GM19438 (cell line): ENCODE measurements around the gene CDH24.

Source experiments
- ATAC-seq: cut with Tn5 transposase; IDR thresholded peaks from one replicate; pipeline ENCODE4 v1.9.1; 2021; ENCODE audit warnings: low read depth; ENCODE audit not compliant: unreplicated experiment

The CDH24 gene, protein sequence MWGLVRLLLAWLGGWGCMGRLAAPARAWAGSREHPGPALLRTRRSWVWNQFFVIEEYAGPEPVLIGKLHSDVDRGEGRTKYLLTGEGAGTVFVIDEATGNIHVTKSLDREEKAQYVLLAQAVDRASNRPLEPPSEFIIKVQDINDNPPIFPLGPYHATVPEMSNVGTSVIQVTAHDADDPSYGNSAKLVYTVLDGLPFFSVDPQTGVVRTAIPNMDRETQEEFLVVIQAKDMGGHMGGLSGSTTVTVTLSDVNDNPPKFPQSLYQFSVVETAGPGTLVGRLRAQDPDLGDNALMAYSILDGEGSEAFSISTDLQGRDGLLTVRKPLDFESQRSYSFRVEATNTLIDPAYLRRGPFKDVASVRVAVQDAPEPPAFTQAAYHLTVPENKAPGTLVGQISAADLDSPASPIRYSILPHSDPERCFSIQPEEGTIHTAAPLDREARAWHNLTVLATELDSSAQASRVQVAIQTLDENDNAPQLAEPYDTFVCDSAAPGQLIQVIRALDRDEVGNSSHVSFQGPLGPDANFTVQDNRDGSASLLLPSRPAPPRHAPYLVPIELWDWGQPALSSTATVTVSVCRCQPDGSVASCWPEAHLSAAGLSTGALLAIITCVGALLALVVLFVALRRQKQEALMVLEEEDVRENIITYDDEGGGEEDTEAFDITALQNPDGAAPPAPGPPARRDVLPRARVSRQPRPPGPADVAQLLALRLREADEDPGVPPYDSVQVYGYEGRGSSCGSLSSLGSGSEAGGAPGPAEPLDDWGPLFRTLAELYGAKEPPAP

DNA sequence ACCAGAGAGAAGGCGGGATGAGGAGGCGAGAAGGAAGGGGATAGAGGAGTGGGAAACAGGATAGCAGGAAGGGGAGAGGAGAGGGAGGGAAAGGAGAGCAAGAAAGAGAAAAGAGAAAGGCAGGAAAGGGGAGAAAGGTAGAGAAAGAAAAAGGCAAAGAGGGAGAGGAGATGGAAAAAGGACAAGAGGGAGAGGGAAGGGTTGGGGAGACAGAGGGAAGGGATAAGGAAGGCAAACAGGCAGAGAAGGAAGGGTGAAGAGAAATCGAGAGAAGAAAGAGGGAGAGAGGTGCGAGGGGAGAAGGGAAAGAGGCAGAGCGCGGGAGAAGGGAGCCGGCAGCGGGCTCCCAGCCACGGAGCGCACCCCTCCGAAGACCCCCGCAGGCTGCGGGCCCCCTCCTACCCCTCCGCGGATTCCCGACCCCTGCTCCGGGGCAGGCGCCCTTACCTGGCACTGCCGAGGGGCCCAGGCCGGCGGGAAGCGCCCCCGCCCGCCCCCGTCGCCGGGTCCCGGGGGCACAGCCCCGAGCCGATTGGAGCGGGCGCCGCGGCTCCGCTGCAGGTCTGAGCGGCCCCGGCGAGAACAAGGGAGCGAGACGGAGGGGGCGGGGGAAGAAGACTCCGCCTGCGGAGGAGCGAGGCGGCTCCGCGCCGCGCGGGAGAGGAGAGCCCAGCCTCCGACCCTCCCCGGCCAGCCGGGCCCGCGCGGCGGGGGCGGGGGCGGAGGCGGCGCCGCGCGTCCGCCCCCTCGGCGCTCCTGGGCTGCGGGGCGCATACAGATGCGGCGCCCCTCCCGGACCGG, at the start of gene CDH24:
Gene CDH24 (minus strand): TSS at position 565 of the 801 bp plus-strand sequence. CDS start 1,787 bp downstream, outside the sequence.
- ATAC-seq = peak; percentile 54

DNA sequence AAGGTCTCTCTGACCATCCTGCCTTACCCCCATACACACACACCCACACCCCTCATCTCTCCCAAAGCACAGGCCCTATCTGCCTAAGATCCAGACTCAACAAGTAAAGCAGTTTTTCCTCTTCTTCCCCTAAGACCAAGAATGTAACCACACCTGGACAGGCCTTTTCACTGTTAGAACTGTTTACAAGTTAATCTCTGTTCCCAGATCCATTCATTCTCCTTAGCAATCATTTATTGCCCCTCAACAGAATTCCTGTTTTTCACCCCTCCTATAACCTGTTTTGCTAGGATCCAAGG, 49.4 kb upstream of the CDH24 start:
- ATAC-seq = no peak

DNA sequence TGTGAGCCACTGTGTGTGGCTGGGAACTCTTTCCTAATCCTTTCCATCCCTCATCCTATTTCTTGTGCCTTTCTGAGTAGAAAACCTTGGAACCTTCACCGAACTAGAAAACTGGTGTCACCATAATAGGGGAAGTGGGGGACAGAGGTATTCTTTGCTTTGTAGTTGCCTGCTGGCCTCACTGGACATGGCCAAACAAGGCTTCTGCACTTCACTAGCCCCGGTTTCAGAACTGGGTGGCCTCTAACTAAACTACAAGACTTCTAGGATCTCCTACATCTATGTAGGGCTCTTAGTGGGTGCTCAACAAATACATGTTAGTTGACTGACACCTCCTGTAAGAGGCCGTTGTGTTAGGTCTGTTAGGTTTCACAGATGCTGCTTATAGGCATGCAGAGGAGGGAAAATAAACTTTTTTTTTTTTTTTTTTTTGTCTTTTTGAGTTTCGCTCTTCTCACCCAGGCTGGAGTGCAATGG, 48.1 kb upstream of the CDH24 start:
- no peak for ATAC-seq

DNA sequence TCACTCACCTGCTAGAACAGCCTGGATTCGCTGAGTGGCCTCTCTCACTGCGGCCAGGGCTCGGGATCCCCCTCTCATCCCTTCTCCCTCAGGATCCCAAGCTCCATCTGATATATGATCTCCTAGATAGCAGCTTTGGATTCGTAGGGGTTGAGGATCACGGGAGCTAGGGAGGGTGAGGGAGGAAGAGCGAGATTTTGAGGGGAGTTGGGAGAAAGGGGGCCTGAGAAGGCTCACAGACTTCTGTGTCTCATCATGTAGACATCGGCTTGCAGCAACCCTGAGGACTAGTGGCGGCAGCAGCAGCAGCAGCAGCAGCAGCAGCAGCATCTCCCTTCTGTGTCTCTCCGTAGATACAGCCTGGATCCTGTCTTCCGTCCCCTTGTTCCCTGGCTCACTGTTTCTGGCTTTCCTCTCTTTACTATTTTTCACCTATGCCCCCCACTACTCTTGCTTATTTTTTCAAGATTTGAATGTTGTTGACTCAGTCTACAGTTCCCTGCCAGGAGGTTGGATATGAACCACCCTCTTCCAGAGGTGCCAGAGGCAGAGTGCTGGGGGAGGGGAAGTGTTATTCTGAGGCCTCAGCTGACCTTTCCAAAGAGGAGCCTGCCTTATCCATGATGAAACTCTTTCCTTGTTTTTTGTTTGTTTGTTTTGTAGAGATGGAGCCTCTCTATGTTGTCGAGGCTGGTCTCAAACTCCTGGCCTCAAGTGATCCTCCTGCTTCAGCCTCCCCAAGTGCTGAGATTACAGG, 47.4 kb upstream of the CDH24 start, which contains the start of gene CIROP:
Gene CIROP (minus strand): TSS at position 399 of the 757 bp plus-strand sequence. CDS start 69 bp downstream, at position 330.
- no peak for ATAC-seq

DNA sequence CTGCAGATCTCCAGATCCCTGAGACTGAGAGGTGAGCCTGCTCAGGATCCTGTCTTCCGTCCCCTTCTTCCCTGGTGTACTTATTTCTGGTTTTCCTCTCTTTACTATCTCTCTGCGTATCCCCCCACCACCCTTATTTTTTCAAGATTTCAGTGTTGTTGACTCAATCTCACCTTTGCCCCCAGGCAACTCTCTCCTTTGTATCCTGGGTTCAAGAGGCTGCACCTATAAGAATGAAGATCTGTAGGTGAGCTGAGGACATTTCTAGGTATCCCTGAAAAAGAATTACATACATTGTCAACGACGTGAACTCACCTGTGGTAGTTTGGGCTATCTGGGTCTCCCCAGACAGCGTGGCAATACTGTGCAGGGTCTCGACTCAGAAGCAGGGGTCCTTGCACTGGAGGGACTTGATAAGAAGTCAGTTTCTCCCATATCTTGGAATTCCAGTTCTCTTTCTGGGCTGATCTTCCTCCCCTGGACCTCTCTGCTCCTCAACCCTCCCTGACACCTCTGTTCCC, 46.8 kb upstream of the CDH24 start:
- no peak for ATAC-seq

DNA sequence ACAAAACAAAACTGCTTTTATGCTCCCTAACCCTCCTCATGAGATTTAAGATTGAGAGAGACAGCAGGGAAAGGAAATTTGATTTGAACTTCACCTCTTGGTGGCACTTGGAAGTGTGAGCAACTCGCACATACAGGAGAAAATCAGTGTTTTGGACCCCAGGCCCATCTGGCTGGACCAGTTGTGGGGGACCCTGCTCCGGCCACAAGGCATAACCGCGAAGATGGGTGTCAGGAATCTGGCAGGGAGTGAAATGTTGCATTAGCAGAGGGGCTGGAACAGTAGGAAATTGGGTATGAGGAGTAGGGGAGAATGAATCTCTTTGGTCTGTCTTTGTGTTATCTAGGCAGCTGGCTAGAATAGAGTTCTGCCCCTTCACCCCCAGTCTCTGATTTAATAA, 46.3 kb upstream of the CDH24 start:
- no peak for ATAC-seq

DNA sequence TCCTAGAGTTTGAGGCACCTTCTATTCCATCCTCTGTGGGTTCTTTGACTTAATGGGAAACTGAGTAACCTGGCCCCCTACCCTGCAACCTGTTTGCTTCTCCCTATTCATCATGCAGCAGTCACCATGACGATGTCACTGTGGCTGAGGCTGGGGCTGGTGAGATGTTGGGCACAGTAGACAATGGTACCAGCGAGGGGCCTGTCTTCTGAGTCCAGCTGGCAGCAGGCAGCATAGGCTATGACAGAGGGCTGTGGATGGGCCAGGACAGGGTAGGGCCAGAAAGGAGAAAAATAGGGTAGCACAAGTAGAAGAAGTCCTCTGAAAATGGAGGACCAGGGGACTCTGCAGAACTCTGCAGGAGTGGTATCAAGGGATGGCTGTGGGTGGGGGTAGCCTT, 45.5 kb upstream of the CDH24 start:
- ATAC-seq = no peak

DNA sequence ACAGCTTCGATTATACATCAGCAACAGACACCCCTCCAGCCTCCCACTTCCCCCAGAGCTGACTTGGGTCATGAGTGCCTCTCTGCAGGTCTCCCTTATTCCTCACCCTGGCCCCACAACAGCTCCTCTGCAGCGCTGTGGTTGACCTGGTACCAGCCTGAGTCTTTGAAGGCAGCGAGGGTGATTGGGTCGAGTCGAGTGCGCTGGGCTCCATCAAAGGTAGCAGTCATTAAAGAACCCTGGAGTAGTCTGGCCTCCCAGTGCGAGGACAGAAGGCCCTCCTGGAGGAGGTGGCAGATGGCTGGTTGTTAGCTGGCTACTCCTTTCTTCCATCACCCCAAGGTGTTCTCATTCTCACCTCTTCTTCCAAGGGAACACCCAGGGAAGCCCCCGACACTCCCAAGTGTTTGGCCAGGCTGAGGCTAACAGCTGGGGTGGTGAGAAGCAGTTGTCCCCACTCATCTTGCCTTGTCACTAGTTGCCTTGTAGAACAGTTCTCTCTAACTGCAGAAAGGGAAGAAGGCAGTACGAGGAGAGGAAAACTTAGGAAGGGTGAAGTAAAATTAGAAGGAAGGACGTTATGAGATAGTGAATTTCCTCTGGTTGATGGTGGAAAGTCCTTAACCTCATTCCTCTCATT, 44.8 kb upstream of the CDH24 start:
- ATAC-seq = no peak

DNA sequence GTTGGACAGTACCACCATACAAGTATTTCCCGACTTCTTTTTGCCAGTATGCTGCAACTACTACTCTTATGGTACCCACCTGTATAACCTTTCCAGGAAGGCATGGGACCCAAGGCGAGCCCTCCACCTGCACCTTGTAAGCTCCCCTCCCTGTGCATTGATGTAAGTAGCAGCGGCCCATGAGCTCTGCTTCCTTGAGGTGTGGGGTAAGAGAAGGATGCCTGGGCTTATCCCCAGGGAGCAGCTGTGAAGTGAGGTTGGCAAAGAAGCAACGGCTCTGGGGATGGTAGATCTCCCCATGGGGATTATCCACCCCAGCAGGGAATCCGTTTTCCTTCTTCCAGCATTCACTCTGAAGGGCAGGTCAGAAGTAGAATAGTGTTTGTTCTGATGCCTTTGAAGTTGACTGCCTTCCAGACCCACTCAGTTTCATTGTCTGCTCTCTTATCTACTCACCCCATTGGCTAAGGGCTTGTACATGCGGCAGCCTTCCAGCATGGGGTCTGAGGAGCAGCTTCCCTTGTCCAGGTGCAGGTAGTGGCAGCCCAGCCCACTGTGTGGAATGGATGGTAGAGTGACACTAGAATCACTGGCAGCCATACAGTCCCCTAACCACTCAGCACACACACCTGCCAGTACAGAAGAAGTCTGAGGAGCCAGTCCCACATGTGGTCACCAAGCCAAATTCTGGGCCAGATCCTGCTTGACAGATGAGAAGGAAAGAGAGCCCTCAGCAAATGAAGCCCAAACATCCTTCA, 44.1 kb upstream of the CDH24 start:
- ATAC-seq = no peak

DNA sequence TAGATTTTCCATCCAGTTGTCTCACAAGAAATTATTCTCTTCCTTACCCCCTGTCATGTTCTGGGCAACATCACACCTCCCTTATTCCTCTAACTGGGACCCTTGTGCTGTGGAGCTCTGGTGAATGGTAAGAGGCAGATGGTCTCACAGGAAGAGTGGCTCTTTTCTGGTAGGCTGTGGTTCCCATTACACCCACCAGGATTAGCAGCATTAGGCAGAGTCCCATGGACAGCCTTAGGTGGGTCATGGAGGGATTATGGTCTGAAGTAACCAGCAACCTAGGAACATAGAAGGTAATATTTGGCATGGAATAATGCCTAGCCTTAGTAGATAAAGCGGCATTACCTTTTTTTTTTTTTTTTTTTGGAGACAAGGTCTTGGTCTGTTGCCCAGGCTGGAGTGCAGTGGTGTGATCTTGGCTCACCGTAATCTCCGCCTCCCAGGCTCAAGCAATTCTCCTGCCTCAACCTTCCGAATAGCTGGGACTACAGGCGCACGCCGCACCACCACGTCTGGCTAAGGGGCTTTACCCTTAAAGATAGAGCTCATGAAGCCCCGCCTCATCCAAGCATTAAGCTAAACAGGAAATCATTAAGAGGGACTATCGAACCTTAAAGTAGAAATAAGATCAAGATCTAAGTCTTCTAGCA, 42.0 kb upstream of the CDH24 start:
- ATAC-seq = no peak

DNA sequence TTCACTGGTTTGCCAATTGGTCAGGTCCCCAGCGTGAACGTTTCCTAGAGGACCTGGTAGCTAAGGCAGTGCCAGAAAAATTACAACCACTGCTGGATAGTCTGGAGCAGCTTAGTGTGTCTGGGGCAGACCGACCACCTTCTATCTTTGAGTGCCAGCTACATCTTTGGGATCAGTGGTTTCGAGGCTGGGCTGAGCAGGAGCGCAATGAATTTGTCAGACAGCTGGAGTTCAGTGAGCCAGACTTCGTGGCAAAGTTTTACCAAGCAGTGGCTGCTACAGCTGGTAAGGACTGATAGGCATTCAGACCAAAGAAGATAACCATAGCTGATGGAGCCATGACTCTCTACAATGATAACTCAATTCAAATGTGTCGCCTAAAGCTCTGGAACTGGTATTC, 40.5 kb upstream of the CDH24 start:
- no peak for ATAC-seq

DNA sequence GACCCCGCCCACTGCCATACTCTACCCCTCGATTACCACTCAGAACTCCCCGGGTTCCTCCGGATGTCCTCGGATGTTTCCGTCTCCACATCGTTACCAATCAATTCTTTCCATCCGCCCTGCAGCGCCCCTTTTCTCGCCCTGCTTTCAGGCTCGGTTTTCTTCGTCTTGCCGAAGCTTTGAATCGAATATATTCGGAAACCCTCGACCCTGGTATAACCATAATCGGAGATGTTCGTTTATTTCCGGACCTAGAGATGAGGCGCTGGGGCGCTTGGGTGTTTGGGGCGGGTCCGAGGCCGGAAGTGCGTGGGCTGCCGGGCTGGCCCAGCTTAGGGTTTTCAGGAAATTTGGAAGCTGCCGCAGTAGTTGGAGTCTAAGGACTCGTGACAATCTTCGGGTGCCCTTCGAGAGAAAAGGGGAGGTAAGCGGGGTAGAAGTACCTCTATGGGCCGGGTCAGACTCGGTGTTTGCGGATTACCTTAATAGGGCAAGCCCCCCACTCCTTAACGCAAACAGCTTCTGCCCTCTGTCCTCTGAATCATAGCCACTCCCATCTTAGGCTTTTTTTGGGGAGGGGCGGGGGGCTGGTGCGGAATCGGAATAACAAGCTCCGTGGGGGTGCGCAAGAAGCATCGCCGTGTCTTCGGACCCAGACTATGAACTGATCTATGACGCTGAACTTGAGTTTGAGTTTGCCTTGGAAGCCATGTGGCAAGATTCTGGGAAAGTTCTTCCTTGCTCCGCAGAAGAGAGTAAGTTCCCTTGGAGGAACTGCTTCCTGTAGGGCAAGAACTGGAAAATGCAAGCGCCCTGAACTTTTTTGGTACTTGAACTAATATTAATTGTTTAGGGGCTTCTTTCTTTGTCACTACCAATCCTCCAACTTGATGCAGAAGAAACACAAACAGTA, 38.1 kb upstream of the CDH24 start, which contains the start of gene C14orf119:
Gene C14orf119 (plus strand): TSS at position 310 of the 913 bp plus-strand sequence. CDS start 2,154 bp downstream, outside the sequence.
- peak; percentile 87 for ATAC-seq

DNA sequence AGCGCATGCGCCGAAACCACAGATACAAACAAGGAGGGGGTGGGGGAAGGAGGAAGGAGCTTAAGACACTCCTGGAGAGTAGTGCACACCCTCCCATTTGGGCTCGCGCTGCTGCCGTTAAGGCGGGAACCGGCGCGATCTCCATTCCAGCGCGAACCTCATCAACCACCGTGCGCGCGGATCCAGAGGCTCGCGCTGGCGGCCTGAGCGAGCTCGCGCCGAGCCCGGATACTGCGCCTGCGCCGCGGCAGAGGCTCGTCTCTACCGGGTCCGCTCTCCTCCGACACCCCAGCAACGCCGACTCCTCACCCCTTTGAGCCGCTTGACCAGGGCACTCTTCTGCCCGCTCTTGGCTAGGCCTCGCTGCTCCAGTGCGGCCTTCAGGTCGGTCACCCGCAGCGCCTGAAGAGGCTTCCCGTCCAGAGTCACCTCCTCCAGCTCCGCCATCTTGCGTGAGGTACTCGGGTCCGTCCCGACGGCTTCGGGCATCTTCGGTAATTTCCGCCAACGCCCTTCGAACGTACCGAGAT, 37.4 kb upstream of the CDH24 start, which contains the start of gene ACIN1:
Gene ACIN1 (minus strand): TSS at position 471 of the 530 bp plus-strand sequence. CDS start 24 bp downstream, at position 447.
- peak; percentile 36 for ATAC-seq

DNA sequence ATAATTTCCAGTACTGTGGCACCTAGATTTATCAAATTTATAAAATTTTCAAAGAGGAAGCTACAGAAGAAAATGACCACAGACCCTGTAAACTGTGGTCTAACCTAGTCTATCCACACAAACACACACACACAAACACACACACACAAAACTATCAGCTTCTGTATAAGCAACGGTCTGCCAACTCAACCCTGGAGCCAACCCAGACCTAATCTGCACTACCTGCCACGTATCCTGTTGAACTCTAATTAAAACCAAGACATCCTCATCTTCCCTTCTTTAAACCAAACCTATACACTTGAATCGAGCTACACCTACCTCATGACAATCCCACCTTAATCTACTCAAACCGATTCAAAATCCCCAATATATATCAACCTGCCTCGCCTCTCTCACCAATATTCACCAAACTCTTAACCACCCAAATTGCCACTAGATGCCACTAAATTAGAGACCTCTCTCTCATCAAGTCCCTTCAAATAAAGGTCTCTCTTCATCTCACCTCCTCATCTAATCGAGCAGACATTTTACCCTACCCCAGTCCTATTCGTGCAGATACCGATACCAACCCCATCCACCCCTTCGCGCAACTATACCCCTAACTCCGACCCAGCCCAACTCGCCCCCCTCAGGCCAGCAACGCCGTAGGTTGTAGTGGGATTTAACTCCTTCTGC, 36.8 kb upstream of the CDH24 start:
- no peak for ATAC-seq

DNA sequence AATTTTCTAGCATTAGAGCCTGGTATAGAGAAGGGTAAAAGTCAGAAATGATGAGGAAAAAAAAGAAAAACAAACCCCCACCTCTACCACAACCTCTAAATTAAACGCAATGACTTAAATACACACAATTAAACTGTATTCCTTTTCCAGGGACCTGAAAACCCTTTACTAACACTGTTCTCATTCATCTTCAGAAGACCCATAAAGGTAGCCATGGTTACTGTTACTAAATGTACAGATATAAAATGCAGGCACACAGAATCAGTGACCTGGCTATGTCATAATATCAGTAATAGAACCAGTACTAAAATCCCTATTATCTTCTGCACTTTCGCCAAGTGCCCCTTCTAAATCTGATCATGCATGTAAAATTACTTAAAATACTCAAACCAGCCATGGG, 36.2 kb upstream of the CDH24 start:
- no peak for ATAC-seq

DNA sequence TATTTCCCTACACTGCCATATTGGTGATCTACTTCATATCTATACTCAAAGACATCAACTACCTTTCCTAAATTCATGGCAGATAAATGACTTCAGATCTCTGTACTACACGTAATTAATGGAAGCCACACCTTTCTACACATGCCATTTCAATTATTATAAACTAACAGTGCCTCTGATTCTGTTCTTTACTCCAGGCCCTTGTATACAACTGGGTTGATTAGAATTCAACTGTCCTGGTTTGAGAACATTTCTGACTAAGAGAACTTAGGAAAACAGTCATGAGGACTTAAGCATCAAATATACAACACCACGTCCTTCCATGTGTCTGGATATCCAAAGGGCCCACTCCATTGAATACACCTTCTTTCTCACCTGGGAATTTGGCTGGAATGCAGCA, 35.8 kb upstream of the CDH24 start:
- ATAC-seq = no peak
